A549 (cell line): ENCODE data around the gene UBP1. TPM values are rescaled to one million over a fixed set of nuclear protein-coding genes. Genes with fewer than 3 reads are reported as not detected.
A peak's percentile ranks its signal among the peaks of the same experiment; 100 is the strongest.

Experiments
- ATAC-seq, 2 experiments: fragments of 200-7000 bp in 1 of 2; fragments of >200 bp in 1 of 2; cut with Nextera tagmentation in 1 of 2; cut with Tn5 transposase in 1 of 2; 3 replicates each; pipeline versions ENCODE4 v1.8.0 to v1.9.1; 2018 to 2020; ENCODE audit warnings: mild to moderate bottlenecking in 1 of 2, moderate library complexity in 1 of 2
- CTCF ChIA-PET: fragments of 300-600 bp; sonication (Branson Sonifier 250); formaldehyde crosslinking; extraction: SDS; loops from one replicate; lab custom pipeline; 2021; ENCODE audit warnings: antibody characterized with exemption, inconsistent platforms; lab: Yijun Ruan, JAX
- POLR2A ChIA-PET: fragments of 350-600 bp; formaldehyde crosslinking; extraction: SDS; loops from one replicate; lab custom pipeline; 2021; ENCODE audit warnings: antibody characterized with exemption, inconsistent platforms; lab: Yijun Ruan, JAX
- DNase-seq, 2 experiments: peaks; one replicate each; pipeline versions ENCODE4 v3.0.0 to v3.0.0-alpha.2; 2011 to 2016; ENCODE audit warnings: low read depth in 1 of 2, low spot score in 1 of 2
- FAIRE-seq: peaks from 2 replicates; lab custom pipeline; 2011; peaks lifted over from hg19 to GRCh38; lab: Jason Lieb, UNC
- H3K27ac ChIP-seq, 2 experiments: fragments of >200 bp; sonication (Bioruptor Twin); formaldehyde crosslinking; 3 replicates each; pipeline ENCODE4 v1.5.1; 2016 to 2017
- H3K4me1 ChIP-seq: fragments of >200 bp; sonication (Bioruptor Twin); formaldehyde crosslinking; 3 replicates; pipeline ENCODE4 v1.6.1; 2016
- H3K4me2 ChIP-seq: fragments of >200 bp; sonication (Bioruptor Twin); formaldehyde crosslinking; 3 replicates; pipeline ENCODE4 v1.6.1; 2016
- H3K4me3 ChIP-seq: fragments of >200 bp; sonication (Bioruptor Twin); formaldehyde crosslinking; 3 replicates; pipeline ENCODE4 v1.5.1; 2016
- H3K9me3 ChIP-seq: fragments of >200 bp; sonication (Bioruptor Twin); formaldehyde crosslinking; 3 replicates; pipeline ENCODE4 v1.6.1; 2016
- CEBPB ChIP-seq, 2 experiments: fragments of >200 bp in 1 of 2; sonication (Bioruptor Twin) in 1 of 2; formaldehyde crosslinking in 1 of 2; IDR thresholded peaks; 2 replicates each; pipeline ENCODE4 v1.6.1; 2012 to 2016
- CHD4 ChIP-seq: fragments of 200-600 bp; sonication (generic); IDR thresholded peaks from 2 replicates; pipeline ENCODE4 v1.6.1; 2016; ENCODE audit warnings: antibody characterized with exemption, mild to moderate bottlenecking, borderline replicate concordance
- ESRRA ChIP-seq: fragments of 150-350 bp; IDR thresholded peaks from 2 replicates; pipeline ENCODE4 v1.6.1; 2014; ENCODE audit warnings: mild to moderate bottlenecking, low read length, borderline replicate concordance
- FOSB ChIP-seq: fragments of 250-450 bp; sonication (Bioruptor Pico); IDR thresholded peaks from 2 replicates; pipeline ENCODE4 v1.5.0; 2020; ENCODE audit warnings: mild to moderate bottlenecking, moderate library complexity
- FOSL2 ChIP-seq, 2 experiments: fragments of 450-650 bp in 1 of 2; fragments of >200 bp in 1 of 2; sonication (Bioruptor Twin) in 1 of 2; formaldehyde crosslinking; IDR thresholded peaks; 2 replicates each; pipeline versions ENCODE4 v1.5.0 to v1.6.1; 2016 to 2020; ENCODE audit warnings: mild to moderate bottlenecking in 1 of 2, moderate library complexity in 1 of 2
- FOXS1 ChIP-seq: fragments of 250-450 bp; sonication (Bioruptor Pico); IDR thresholded peaks from 2 replicates; pipeline ENCODE4 v1.5.0; 2020; ENCODE audit warnings: mild to moderate bottlenecking, moderate library complexity
- GATA3 ChIP-seq: IDR thresholded peaks from 2 replicates; pipeline ENCODE4 v1.6.1; 2012; ENCODE audit warnings: borderline replicate concordance
- HDAC2 ChIP-seq: fragments of 200-600 bp; sonication (generic); IDR thresholded peaks from 2 replicates; pipeline ENCODE4 v1.6.1; 2016
- JUNB ChIP-seq: fragments of >200 bp; sonication (Bioruptor Twin); formaldehyde crosslinking; IDR thresholded peaks from 2 replicates; pipeline ENCODE4 v1.6.1; 2016
- MAFK ChIP-seq: fragments of 450-650 bp; IDR thresholded peaks from 2 replicates; pipeline ENCODE4 v1.6.1; 2014; ENCODE audit not compliant: partially characterized antibody
- NFE2L2 ChIP-seq: fragments of 150-350 bp; conservative IDR thresholded peaks from 2 replicates; pipeline ENCODE4 v1.6.1; 2014; ENCODE audit warnings: low read length
- PHF8 ChIP-seq: fragments of 200-600 bp; sonication (generic); IDR thresholded peaks from 2 replicates; pipeline ENCODE4 v1.6.1; 2016; ENCODE audit warnings: low read depth, mild to moderate bottlenecking, antibody characterized with exemption, moderate library complexity, borderline replicate concordance
- POLR2AphosphoS2 ChIP-seq: conservative IDR thresholded peaks from 2 replicates; pipeline ENCODE4 v1.6.1; 2012; ENCODE audit warnings: low read length, improper control_type of control experiment, inconsistent platforms
- RNF2 ChIP-seq: fragments of 200-600 bp; sonication (generic); IDR thresholded peaks from 2 replicates; pipeline ENCODE4 v1.6.1; 2016; ENCODE audit warnings: low read depth, mild to moderate bottlenecking, antibody characterized with exemption, moderate library complexity, borderline replicate concordance
- TFCP2L1 ChIP-seq: fragments of 250-450 bp; sonication (Bioruptor Pico); IDR thresholded peaks from 2 replicates; pipeline ENCODE4 v1.5.0; 2021; ENCODE audit warnings: mild to moderate bottlenecking
- ZFP36 ChIP-seq: fragments of 450-650 bp; IDR thresholded peaks from 2 replicates; pipeline ENCODE4 v1.6.1; 2014; ENCODE audit warnings: borderline replicate concordance; ENCODE audit not compliant: partially characterized antibody
- ZNF302 ChIP-seq: fragments of 250-450 bp; sonication (Bioruptor Pico); IDR thresholded peaks from 2 replicates; pipeline ENCODE4 v1.9.0; 2021; ENCODE audit warnings: inconsistent platforms, mild to moderate bottlenecking, moderate library complexity
- ZSCAN20 ChIP-seq: fragments of 250-450 bp; sonication (Bioruptor Pico); IDR thresholded peaks from 2 replicates; pipeline ENCODE4 v1.8.0; 2022; ENCODE audit warnings: mild to moderate bottlenecking, moderate library complexity
- WGBS: methylation state at CpG from one replicate; pipeline ENCODE4 v1.1.6; 2017; ENCODE audit errors: missing lambda C conversion rate; 5-methylcytosine and 5-hydroxymethylcytosine counted together
- polyA plus RNA-seq, 4 experiments: library from polyadenylated mRNA; depleted of rRNA in 3 of 4; stranded (reverse); fragments of >200 nt; fragmentation: RNase III in 1 of 4; extraction: RNeasy Plus Mini Kit Qiagen cat#74134 plus additional on column Dnase treatment in 1 of 4; gene quantifications; 2 replicates in 3 of 4; 3 replicates in 1 of 4; pipeline ENCODE4 v1.2.3, GENCODE V29; 2011 to 2017
- TF ChIP-seq, protein P1 (sequence below): fragments of 200-600 bp; sonication (generic); IDR thresholded peaks from 2 replicates; pipeline ENCODE4 v1.6.1; 2016; ENCODE audit warnings: antibody characterized with exemption, mild to moderate bottlenecking, moderate library complexity
- TF ChIP-seq, protein P2 (sequence below): fragments of >200 bp; sonication (Bioruptor Twin); formaldehyde crosslinking; IDR thresholded peaks from 2 replicates; pipeline ENCODE4 v1.6.1; 2016
- TF ChIP-seq, protein P3 (sequence below): fragments of >200 bp; sonication (Bioruptor Twin); formaldehyde crosslinking; IDR thresholded peaks from 3 replicates; pipeline ENCODE4 v1.6.1; 2016
- TF ChIP-seq, protein P4 (sequence below): IDR thresholded peaks from 2 replicates; pipeline ENCODE4 v1.6.1; 2012
- TF ChIP-seq, protein P5 (sequence below): fragments of >200 bp; sonication (Bioruptor Twin); formaldehyde crosslinking; IDR thresholded peaks from 3 replicates; pipeline ENCODE4 v1.5.1; 2016

Gene UBP1
- polyA plus RNA-seq, 2 of the 4 experiments (the other 2 are of a cell fraction): 48.6 to 92.5 TPM

DNA sequence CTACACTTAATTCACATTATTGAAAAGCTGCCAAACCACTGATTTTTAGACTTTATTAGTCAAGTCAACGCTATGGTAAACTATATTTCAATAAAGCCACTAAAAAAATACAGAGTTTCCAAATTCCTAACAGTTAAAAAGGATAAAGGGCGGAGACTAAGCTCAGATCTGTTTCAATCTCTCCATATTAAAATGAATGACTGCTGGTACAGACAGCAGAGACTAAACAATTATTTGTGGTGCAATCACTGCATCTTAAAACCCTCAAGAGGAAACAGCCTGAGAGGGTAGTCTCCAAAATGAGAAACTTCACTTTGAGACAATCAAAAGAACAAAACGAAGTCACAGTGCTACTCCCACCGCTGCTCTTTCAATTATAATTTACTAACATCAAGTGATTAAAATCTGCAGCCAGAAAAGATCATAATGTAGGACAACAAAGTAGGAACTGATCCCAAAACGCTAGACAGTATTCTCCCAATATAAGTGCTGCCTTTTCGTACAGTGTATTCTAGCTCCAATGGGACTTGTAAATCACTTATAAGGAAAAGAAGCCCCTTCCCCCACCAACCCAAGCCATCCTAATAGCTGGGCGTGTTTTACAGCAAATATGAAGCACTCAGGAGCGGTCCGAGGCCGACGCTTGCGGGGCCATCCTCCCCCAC, 1.2 kb downstream of the UBP1 start:
- ChIA-PET CTCF (interaction anchor here (0.8 to 4.9 kb wide), 5 partner anchors 20 to 66 kb away, joined by 3 to 20 read pairs (median 3); no protein-coding TSS in a partner anchor), POLR2A (no interaction called here)
- no peak for TF ChIP-seq MAFK
- TF ChIP-seq, protein P1, sequence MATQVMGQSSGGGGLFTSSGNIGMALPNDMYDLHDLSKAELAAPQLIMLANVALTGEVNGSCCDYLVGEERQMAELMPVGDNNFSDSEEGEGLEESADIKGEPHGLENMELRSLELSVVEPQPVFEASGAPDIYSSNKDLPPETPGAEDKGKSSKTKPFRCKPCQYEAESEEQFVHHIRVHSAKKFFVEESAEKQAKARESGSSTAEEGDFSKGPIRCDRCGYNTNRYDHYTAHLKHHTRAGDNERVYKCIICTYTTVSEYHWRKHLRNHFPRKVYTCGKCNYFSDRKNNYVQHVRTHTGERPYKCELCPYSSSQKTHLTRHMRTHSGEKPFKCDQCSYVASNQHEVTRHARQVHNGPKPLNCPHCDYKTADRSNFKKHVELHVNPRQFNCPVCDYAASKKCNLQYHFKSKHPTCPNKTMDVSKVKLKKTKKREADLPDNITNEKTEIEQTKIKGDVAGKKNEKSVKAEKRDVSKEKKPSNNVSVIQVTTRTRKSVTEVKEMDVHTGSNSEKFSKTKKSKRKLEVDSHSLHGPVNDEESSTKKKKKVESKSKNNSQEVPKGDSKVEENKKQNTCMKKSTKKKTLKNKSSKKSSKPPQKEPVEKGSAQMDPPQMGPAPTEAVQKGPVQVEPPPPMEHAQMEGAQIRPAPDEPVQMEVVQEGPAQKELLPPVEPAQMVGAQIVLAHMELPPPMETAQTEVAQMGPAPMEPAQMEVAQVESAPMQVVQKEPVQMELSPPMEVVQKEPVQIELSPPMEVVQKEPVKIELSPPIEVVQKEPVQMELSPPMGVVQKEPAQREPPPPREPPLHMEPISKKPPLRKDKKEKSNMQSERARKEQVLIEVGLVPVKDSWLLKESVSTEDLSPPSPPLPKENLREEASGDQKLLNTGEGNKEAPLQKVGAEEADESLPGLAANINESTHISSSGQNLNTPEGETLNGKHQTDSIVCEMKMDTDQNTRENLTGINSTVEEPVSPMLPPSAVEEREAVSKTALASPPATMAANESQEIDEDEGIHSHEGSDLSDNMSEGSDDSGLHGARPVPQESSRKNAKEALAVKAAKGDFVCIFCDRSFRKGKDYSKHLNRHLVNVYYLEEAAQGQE: no peak
- no peak for TF ChIP-seq PHF8
- TF ChIP-seq FOSL2 (IDR thresholded peaks at IDR 0.05): no peak
- no peak for TF ChIP-seq FOSL2 (CRISPR knock-in tag; IDR thresholded peaks at IDR 0.05)
- TF ChIP-seq JUNB: no peak
- TF ChIP-seq, protein P2, sequence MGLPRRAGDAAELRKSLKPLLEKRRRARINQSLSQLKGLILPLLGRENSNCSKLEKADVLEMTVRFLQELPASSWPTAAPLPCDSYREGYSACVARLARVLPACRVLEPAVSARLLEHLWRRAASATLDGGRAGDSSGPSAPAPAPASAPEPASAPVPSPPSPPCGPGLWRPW: no peak
- TF ChIP-seq, protein P3, sequence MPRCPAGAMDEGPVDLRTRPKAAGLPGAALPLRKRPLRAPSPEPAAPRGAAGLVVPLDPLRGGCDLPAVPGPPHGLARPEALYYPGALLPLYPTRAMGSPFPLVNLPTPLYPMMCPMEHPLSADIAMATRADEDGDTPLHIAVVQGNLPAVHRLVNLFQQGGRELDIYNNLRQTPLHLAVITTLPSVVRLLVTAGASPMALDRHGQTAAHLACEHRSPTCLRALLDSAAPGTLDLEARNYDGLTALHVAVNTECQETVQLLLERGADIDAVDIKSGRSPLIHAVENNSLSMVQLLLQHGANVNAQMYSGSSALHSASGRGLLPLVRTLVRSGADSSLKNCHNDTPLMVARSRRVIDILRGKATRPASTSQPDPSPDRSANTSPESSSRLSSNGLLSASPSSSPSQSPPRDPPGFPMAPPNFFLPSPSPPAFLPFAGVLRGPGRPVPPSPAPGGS: no peak
- TF ChIP-seq NFE2L2: no peak
- TF ChIP-seq ZSCAN20: no peak
- no peak for TF ChIP-seq HDAC2
- no peak for TF ChIP-seq GATA3
- TF ChIP-seq ZFP36: no peak
- TF ChIP-seq FOXS1 (CRISPR knock-in tag): no peak
- TF ChIP-seq POLR2AphosphoS2: no peak
- no peak for TF ChIP-seq CEBPB (IDR thresholded peaks at IDR 0.05)
- TF ChIP-seq, protein P4, sequence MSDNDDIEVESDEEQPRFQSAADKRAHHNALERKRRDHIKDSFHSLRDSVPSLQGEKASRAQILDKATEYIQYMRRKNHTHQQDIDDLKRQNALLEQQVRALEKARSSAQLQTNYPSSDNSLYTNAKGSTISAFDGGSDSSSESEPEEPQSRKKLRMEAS: no peak
- TF ChIP-seq, all 56 proteins: peak for 0
- no peak for DNase-seq
- FAIRE-seq: no peak
- peaks cover 44% of the 10 kb centered on the region for H3K4me1 ChIP-seq
- peak overlapping the region; percentile 96 to 98 for H3K27ac ChIP-seq
- H3K4me3 ChIP-seq: peak overlapping the region; percentile 79
- WGBS: 1% methylated on average over 8 of the region's 12 CpGs
- ATAC-seq: no peak
- no peaks in the 10 kb centered on the region for H3K9me3 ChIP-seq
- peak overlapping the region; percentile 98 for H3K4me2 ChIP-seq

DNA sequence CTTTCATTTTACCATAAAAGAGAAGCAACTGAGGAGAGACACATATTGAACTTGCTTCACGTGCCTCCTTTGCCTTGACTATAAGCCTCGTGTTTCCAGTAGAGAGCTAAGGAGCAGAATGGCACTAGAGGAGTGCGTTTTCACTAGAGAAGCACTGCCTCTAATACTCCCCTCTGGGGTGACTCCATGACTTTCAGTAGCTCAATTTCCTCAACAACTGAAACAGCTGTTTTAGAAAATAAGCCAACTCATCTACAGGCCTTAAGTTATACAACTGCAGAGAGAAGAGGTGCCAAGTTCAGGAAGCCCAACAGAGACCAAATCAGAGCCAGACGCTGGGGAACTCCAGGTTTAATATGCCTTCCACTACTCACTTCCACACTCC, 1.9 kb downstream of the UBP1 start:
- H3K4me3 ChIP-seq: peak overlapping the region; percentile 79
- peaks cover 51% of the 10 kb centered on the region for H3K4me1 ChIP-seq
- ATAC-seq (no peak), DNase-seq (peak in 1 of 2 experiments; percentile 9), FAIRE-seq (no peak)
- POLR2A ChIA-PET: no interaction called here
- peak overlapping the region; percentile 98 for H3K4me2 ChIP-seq
- peak overlapping the region; percentile 96 to 98 for H3K27ac ChIP-seq
- CTCF ChIA-PET: interaction anchor here (0.6 to 4.9 kb wide), 4 partner anchors 19 to 1794 kb away, joined by 3 to 20 read pairs (median 8); no protein-coding TSS in a partner anchor
- H3K9me3 ChIP-seq: no peaks in the 10 kb centered on the region
- WGBS: 7% methylated on average over 4 of the region's 4 CpGs
- TF ChIP-seq ESRRA (no peak), GATA3 (no peak), CHD4 (no peak), RNF2 (no peak), ZNF302 (CRISPR knock-in tag) (no peak), TFCP2L1 (no peak), FOSB (CRISPR knock-in tag) (no peak)
- TF ChIP-seq, protein P4: no peak
- TF ChIP-seq, protein P5, sequence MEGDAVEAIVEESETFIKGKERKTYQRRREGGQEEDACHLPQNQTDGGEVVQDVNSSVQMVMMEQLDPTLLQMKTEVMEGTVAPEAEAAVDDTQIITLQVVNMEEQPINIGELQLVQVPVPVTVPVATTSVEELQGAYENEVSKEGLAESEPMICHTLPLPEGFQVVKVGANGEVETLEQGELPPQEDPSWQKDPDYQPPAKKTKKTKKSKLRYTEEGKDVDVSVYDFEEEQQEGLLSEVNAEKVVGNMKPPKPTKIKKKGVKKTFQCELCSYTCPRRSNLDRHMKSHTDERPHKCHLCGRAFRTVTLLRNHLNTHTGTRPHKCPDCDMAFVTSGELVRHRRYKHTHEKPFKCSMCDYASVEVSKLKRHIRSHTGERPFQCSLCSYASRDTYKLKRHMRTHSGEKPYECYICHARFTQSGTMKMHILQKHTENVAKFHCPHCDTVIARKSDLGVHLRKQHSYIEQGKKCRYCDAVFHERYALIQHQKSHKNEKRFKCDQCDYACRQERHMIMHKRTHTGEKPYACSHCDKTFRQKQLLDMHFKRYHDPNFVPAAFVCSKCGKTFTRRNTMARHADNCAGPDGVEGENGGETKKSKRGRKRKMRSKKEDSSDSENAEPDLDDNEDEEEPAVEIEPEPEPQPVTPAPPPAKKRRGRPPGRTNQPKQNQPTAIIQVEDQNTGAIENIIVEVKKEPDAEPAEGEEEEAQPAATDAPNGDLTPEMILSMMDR: no peak
- TF ChIP-seq, protein P3: no peak
- TF ChIP-seq, protein P1: no peak
